Small intestine (tissue), 7 donors: ENCODE results near the gene DHRS7B. TPM values are rescaled to one million over a fixed set of nuclear protein-coding genes. Genes with fewer than 3 reads are reported as not detected.
"Not testable (repeated sequence)": the region's sequence is repeated elsewhere in the genome, so short reads cannot be mapped to it uniquely, and the experiment has no call there.

Source experiments
- DNase-seq, 2 donors: peaks; one replicate each; pipeline versions ENCODE4 v3.0.0 to v3.0.0-alpha.2; 2013
- FAIRE-seq: peaks from 2 replicates; lab custom pipeline; 2012; peaks lifted over from hg19 to GRCh38; lab: Jason Lieb, UNC
- H3K27ac ChIP-seq, 3 donors: one replicate each; pipeline ENCODE4 v1.5.1; 2013; ENCODE audit warnings: low read length in 2 of 3, mild to moderate bottlenecking in 2 of 3, control low read depth in 1 of 3, inconsistent platforms in 1 of 3, low read depth in 1 of 3, moderate library complexity in 1 of 3
- H3K27me3 ChIP-seq, 3 donors: one replicate each; pipeline ENCODE4 v1.6.1; 2013; ENCODE audit warnings: low read length in 3 of 3, inconsistent platforms in 1 of 3; ENCODE audit not compliant: control insufficient read depth in 3 of 3, insufficient read depth in 3 of 3
- H3K36me3 ChIP-seq, 3 donors: one replicate each; pipeline ENCODE4 v1.6.1; 2013; ENCODE audit warnings: low read length in 3 of 3, inconsistent platforms in 1 of 3, low read depth in 1 of 3, mild to moderate bottlenecking in 1 of 3, moderate library complexity in 1 of 3; ENCODE audit not compliant: control insufficient read depth in 3 of 3, insufficient read depth in 2 of 3
- H3K4me1 ChIP-seq, 3 donors: one replicate each; pipeline ENCODE4 v1.6.1; 2013; ENCODE audit warnings: low read length in 2 of 3, inconsistent platforms in 1 of 3, low read depth in 1 of 3, mild to moderate bottlenecking in 1 of 3, moderate library complexity in 1 of 3; ENCODE audit not compliant: control insufficient read depth in 3 of 3, insufficient read depth in 2 of 3
- H3K4me3 ChIP-seq, 3 donors: one replicate each; pipeline ENCODE4 v1.5.1; 2013; ENCODE audit warnings: low read length in 3 of 3, control low read depth in 1 of 3, inconsistent platforms in 1 of 3, low read depth in 1 of 3, mild to moderate bottlenecking in 1 of 3, moderate library complexity in 1 of 3
- H3K9me3 ChIP-seq, 2 donors: one replicate each; pipeline ENCODE4 v1.6.1; 2013; ENCODE audit warnings: low read depth in 1 of 2, low read length in 1 of 2; ENCODE audit not compliant: control insufficient read depth in 2 of 2, insufficient read depth in 1 of 2
- WGBS, 3 donors: extraction: QIAGEN DNeasy Blood & Tissue Kit; methylation state at CpG; one replicate each; pipeline ENCODE4 v1.1.7; 2013; 5-methylcytosine and 5-hydroxymethylcytosine counted together
- polyA plus RNA-seq, 4 donors: library from polyadenylated mRNA; stranded (reverse) in 3 of 4; unstranded in 1 of 4; fragments of 200-250 nt in 3 of 4; fragments of 120-200 nt in 1 of 4; gene quantifications; one replicate each; pipeline versions ENCODE4 v1.2.1 to v1.2.3, GENCODE V29; 2013
- donor health status: healthy with polysubstance abuse.
- donor health status: control.
- donor health status: control.
- donor health status: Bipolar disorder and iron deficiency.
- donor health status: healthy.

Gene DHRS7B
- polyA plus RNA-seq, 4 donors: 23.5 to 33.7 (median 27.8) TPM

GRCh38 chr17:21119247-21119918 is 7.4 kb upstream of the DHRS7B start:
- FAIRE-seq (no peak), DNase-seq (peak; percentile 72 to 73)
- 24 to 34% (median 31%) methylated on average over 25 of the region's 25 CpGs for WGBS, 3 donors
- Histone ChIP-seq H3K27ac (no peak overlapping the region), H3K4me3 (no peak overlapping the region), H3K36me3 (no peaks in the 10 kb centered on the region), H3K9me3 (no peaks in the 10 kb centered on the region), H3K27me3 (peaks cover 0 to 3% (median 0%) of the 10 kb centered on the region in 3 donors), H3K4me1 (no peaks in the 10 kb centered on the region)

- WGBS, 3 donors: 0 to 1% (median 1%) methylated on average over 5 of the region's 5 CpGs
- Histone ChIP-seq H3K27me3 (peaks cover 0 to 3% (median 0%) of the 10 kb centered on the region in 3 donors), H3K9me3 (no peaks in the 10 kb centered on the region), H3K27ac (no peak overlapping the region), H3K4me1 (no peaks in the 10 kb centered on the region), H3K36me3 (no peaks in the 10 kb centered on the region), H3K4me3 (no peak overlapping the region)
- DNase-seq: no peak
- FAIRE-seq: no peak
These were observed 6.9 kb upstream of the DHRS7B start for GRCh38 chr17:21119919-21120249.

- WGBS, 3 donors: 47 to 50% (median 48%) methylated on average over 4 of the region's 4 CpGs
- FAIRE-seq (no peak), DNase-seq (no peak)
- Histone ChIP-seq H3K27me3 (peaks cover 0 to 3% (median 0%) of the 10 kb centered on the region in 3 donors), H3K27ac (no peak overlapping the region), H3K36me3 (no peaks in the 10 kb centered on the region), H3K4me1 (peaks cover 0 to 4% (median 0%) of the 10 kb centered on the region in 3 donors), H3K9me3 (no peaks in the 10 kb centered on the region), H3K4me3 (no peak overlapping the region)
These were observed 2.7 kb upstream of the DHRS7B start for GRCh38 chr17:21124086-21124485.

- not testable (repeated sequence) for DNase-seq, H3K27ac ChIP-seq, H3K9me3 ChIP-seq, H3K36me3 ChIP-seq, H3K27me3 ChIP-seq, H3K4me1 ChIP-seq, FAIRE-seq, H3K4me3 ChIP-seq
- WGBS, 3 donors: 74 to 87% (median 76%) methylated on average over 4 of the region's 4 CpGs
These were observed 2.2 kb upstream of the DHRS7B start for GRCh38 chr17:21124517-21124916.

GRCh38 chr17:21125862-21126261 is 902 bp upstream of the DHRS7B start:
- Histone ChIP-seq H3K27ac (no peak overlapping the region), H3K9me3 (no peaks in the 10 kb centered on the region), H3K27me3 (peaks cover 0 to 3% (median 0%) of the 10 kb centered on the region in 3 donors), H3K4me3 (no peak overlapping the region), H3K36me3 (no peaks in the 10 kb centered on the region), H3K4me1 (peaks cover 0 to 4% (median 0%) of the 10 kb centered on the region in 3 donors)
- 49 to 60% (median 53%) methylated on average over 6 of the region's 6 CpGs for WGBS, 3 donors
- no peak for FAIRE-seq
- DNase-seq: no peak

- DNase-seq (no peak), FAIRE-seq (no peak)
- Histone ChIP-seq H3K36me3 (no peaks in the 10 kb centered on the region), H3K4me3 (peak overlapping the region; percentile 42 to 96 (median 75)), H3K27me3 (peaks cover 0 to 3% (median 0%) of the 10 kb centered on the region in 3 donors), H3K4me1 (peaks cover 0 to 4% (median 0%) of the 10 kb centered on the region in 3 donors), H3K9me3 (no peaks in the 10 kb centered on the region), H3K27ac (peak overlapping the region; percentile 83 to 99 (median 97))
- 4 to 12% (median 5%) methylated on average over 9 of the region's 9 CpGs for WGBS, 3 donors
These were observed 829 bp downstream of the DHRS7B start for GRCh38 chr17:21127509-21128077.

GRCh38 chr17:21129023-21129681 is 2.4 kb downstream of the DHRS7B start:
- H3K4me3 ChIP-seq: no peak overlapping the region
- H3K27me3 ChIP-seq: peaks cover 0 to 1% (median 0%) of the 10 kb centered on the region in 3 donors
- 61 to 69% (median 68%) methylated on average over 9 of the region's 9 CpGs for WGBS, 3 donors
- no peaks in the 10 kb centered on the region for H3K36me3 ChIP-seq
- DNase-seq: peak; percentile 14 to 16
- no peak overlapping the region for H3K27ac ChIP-seq
- no peaks in the 10 kb centered on the region for H3K9me3 ChIP-seq
- H3K4me1 ChIP-seq: peaks cover 0 to 4% (median 0%) of the 10 kb centered on the region in 3 donors
- no peak for FAIRE-seq

- Histone ChIP-seq H3K9me3 (peaks cover 0 to 2% of the 10 kb centered on the region in 2 donors), H3K27ac (no peak overlapping the region), H3K4me3 (no peak overlapping the region), H3K36me3 (no peaks in the 10 kb centered on the region), H3K27me3 (no peaks in the 10 kb centered on the region), H3K4me1 (peaks cover 0 to 4% (median 0%) of the 10 kb centered on the region in 3 donors)
- DNase-seq (no peak), FAIRE-seq (no peak)
- 57 to 63% (median 59%) methylated on average over 4 of the region's 4 CpGs for WGBS, 3 donors
These were observed 4.4 kb downstream of the DHRS7B start for GRCh38 chr17:21131137-21131536.
